ENCODE measurements around the gene ADA. TPM values are rescaled to one million over a fixed set of nuclear protein-coding genes. Genes with fewer than 3 reads are reported as not detected.
A peak's percentile ranks its signal among the peaks of the same experiment; 100 is the strongest.

The ADA gene
- polyA plus RNA-seq, 1 of the 3 experiments (the other 2 are of a cell fraction) = 25.7 TPM

- CTCF ChIA-PET = interaction anchor here (0.5 to 3.5 kb wide), 78 partner anchors 8 to 493 kb away, joined by 3 to 26 read pairs (median 4); partner anchors contain the start of genes PKIG, SERINC3 and TTPAL
- 0 out of 2 replicates have a peak overlapping the region, but pooled peaks have one; percentile 8 for H2AFZ ChIP-seq (ENCODE audit: low read depth)
- H4K20me1 ChIP-seq (ENCODE audit: insufficient read depth) = no peaks in the 10 kb centered on the region
- H3K4me2 ChIP-seq = peak overlapping the region; percentile 16; the same call in 1 of the 2 replicates
- H3K4me1 ChIP-seq (ENCODE audit: control insufficient read depth in 1 of 2, insufficient read depth in 2 of 2, low read depth in 1 of 2, low read length in 1 of 2) = peaks cover 0 to 10% of the 10 kb centered on the region in 2 experiments; a peak in 1 of 4 replicates
- no peaks in the 10 kb centered on the region for H3K27me3 ChIP-seq (ENCODE audit: insufficient read depth)
- H3K9me3 ChIP-seq = no peaks in the 10 kb centered on the region
- H3K9me2 ChIP-seq = no peaks in the 10 kb centered on the region
- peaks cover 21% of the 10 kb centered on the region for H3K79me2 ChIP-seq (ENCODE audit: insufficient read depth)
- POLR2A ChIA-PET = interaction anchor here (0.6 kb wide), 1 partner anchor 90 kb away, joined by 4 read pairs; no protein-coding TSS in a partner anchor
- peaks cover 7% of the 10 kb centered on the region for H3F3A ChIP-seq (replicated peaks; ENCODE audit: insufficient read depth)
- H3K9ac ChIP-seq = peak overlapping the region; percentile 27; the same call in 1 of the 2 replicates
- peaks cover under 1 to 3% of the 10 kb centered on the region in 2 experiments for H3K36me3 ChIP-seq (replicated peaks in 1 of 2; ENCODE audit: control insufficient read depth in 1 of 2, insufficient read depth in 2 of 2, low read length in 1 of 2)
- peak; percentile 87 for DNase-seq
- peak overlapping the region in 1 of 2 experiments; percentile 13; a peak in 1 of 4 replicates for H3K4me3 ChIP-seq (ENCODE audit: low read depth in 2 of 2, low read length in 1 of 2)
- 50% methylated on average over 13 of the region's 25 CpGs for WGBS (ENCODE audit: low lambda C conversion rate)
- H3K27ac ChIP-seq (ENCODE audit: low read depth in 2 of 2, low read length in 1 of 2) = peak overlapping the region; percentile 55 to 65
- TF ChIP-seq MXI1 (IDR thresholded peaks at IDR 0.05; ENCODE audit: low read depth, low read length) (peak; percentile 52; the same call in 1 of the 2 replicates), EZH2phosphoT487 (IDR thresholded peaks at IDR 0.05; ENCODE audit: borderline replicate concordance, low read depth) (no peak), CHD2 (IDR thresholded peaks at IDR 0.05; ENCODE audit: low read length, partially characterized antibody) (peak; percentile 42), TAF1 (IDR thresholded peaks at IDR 0.05; ENCODE audit: borderline replicate concordance, low read depth, low read length) (no peak), MAX (IDR thresholded peaks at IDR 0.05; ENCODE audit: low read depth) (peak; percentile 61), REST (IDR thresholded peaks at IDR 0.05; ENCODE audit: low read depth, low read length) (no peak), FOSL2 (IDR thresholded peaks at IDR 0.05; ENCODE audit: borderline replicate concordance, low read depth) (no peak), TCF12 (IDR thresholded peaks at IDR 0.05) (no peak), USF1 (IDR thresholded peaks at IDR 0.05; ENCODE audit: borderline replicate concordance, low read depth) (no peak), USF2 (IDR thresholded peaks at IDR 0.05; ENCODE audit: borderline replicate concordance, low read depth, low read length) (no peak), RFX5 (IDR thresholded peaks at IDR 0.05; ENCODE audit: low read length) (no peak), ZBTB33 (IDR thresholded peaks at IDR 0.05; ENCODE audit: borderline replicate concordance, low read depth) (no peak), RXRA (IDR thresholded peaks at IDR 0.05; ENCODE audit: borderline replicate concordance, low read depth) (peak; percentile 47; the same call in 1 of the 2 replicates), POLR2AphosphoS5 (IDR thresholded peaks at IDR 0.05; ENCODE audit: low read depth, low read length) (peak; percentile 49; the same call in 1 of the 2 replicates), GABPA (IDR thresholded peaks at IDR 0.05; ENCODE audit: low read depth) (peak; percentile 42; the same call in 1 of the 2 replicates), SIN3A (IDR thresholded peaks at IDR 0.05; ENCODE audit: borderline replicate concordance, low read depth, low read length) (no peak), TEAD4 (IDR thresholded peaks at IDR 0.05; ENCODE audit: borderline replicate concordance, insufficient read depth) (no peak), RCOR1 (IDR thresholded peaks at IDR 0.05; ENCODE audit: low read length) (peak; percentile 51; the same call in 1 of the 2 replicates), PBX3 (IDR thresholded peaks at IDR 0.05) (no peak), JUND (IDR thresholded peaks at IDR 0.05) (no peak), FOXJ3 (CRISPR knock-in tag; IDR thresholded peaks at IDR 0.05) (no peak), FOXM1 (IDR thresholded peaks at IDR 0.05; ENCODE audit: low read depth) (no peak; the same call in 1 of the 2 replicates), YY1 (IDR thresholded peaks at IDR 0.05; ENCODE audit: low read depth) (no peak)
Measured at GRCh38 chr20:44609516-44610312, 41.8 kb downstream of the ADA start.

Measured in SK-N-SH (cell line).